GM18907 (cell line): ENCODE data around the gene CAPNS1.
"Not testable (repeated sequence)": the region's sequence is repeated elsewhere in the genome, so short reads cannot be mapped to it uniquely, and the experiment has no call there.

Source experiments
- ATAC-seq: cut with Tn5 transposase; IDR thresholded peaks from one replicate; pipeline ENCODE4 v1.9.1; 2021; ENCODE audit warnings: mild to moderate bottlenecking, moderate library complexity; ENCODE audit not compliant: unreplicated experiment

The CAPNS1 gene

GRCh38 chr19:36149673-36150406 is 10.0 kb downstream of the CAPNS1 start:
- no peak for ATAC-seq

- ATAC-seq = no peak
These were observed 10.7 kb downstream of the CAPNS1 start for GRCh38 chr19:36150586-36150985.

- ATAC-seq = no peak
These were observed 11.5 kb downstream of the CAPNS1 start for GRCh38 chr19:36151144-36152018.

GRCh38 chr19:36152019-36152351 is 12.1 kb downstream of the CAPNS1 start:
- no peak for ATAC-seq

- no peak for ATAC-seq
These were observed 12.7 kb downstream of the CAPNS1 start, which contains the start of gene COX7A1 for GRCh38 chr19:36152352-36153091. Gene COX7A1, minus strand, starts transcription at chr19:36152447. Its CDS starts 40 bp downstream, at chr19:36152407.

- no peak for ATAC-seq
These were observed 13.3 kb downstream of the CAPNS1 start for GRCh38 chr19:36153126-36153525.

- no peak for ATAC-seq
These were observed 21.1 kb downstream of the CAPNS1 start for GRCh38 chr19:36160821-36161596.

- ATAC-seq = no peak
These were observed 23.9 kb downstream of the CAPNS1 start for GRCh38 chr19:36163813-36164212.

GRCh38 chr19:36169084-36169760 is 29.4 kb downstream of the CAPNS1 start:
- no peak for ATAC-seq

- no peak for ATAC-seq
These were observed 33.0 kb downstream of the CAPNS1 start for GRCh38 chr19:36172852-36173251.

GRCh38 chr19:36173846-36174245 is 34.0 kb downstream of the CAPNS1 start:
- ATAC-seq = not testable (repeated sequence)

GRCh38 chr19:36179077-36179476 is 39.2 kb downstream of the CAPNS1 start:
- not testable (repeated sequence) for ATAC-seq

- ATAC-seq = no peak
These were observed 42.9 kb downstream of the CAPNS1 start for GRCh38 chr19:36182612-36183244.

- ATAC-seq = no peak
These were observed 43.4 kb downstream of the CAPNS1 start for GRCh38 chr19:36183245-36183628.

GRCh38 chr19:36186722-36187121 is 46.9 kb downstream of the CAPNS1 start:
- not testable (repeated sequence) for ATAC-seq

- ATAC-seq = no peak
These were observed 56.4 kb downstream of the CAPNS1 start for GRCh38 chr19:36196249-36196648.

GRCh38 chr19:36198119-36198518 is 58.3 kb downstream of the CAPNS1 start:
- ATAC-seq = no peak
